Mucosa of rectum (tissue), 2 donors: Measurements from ENCODE around the gene MCTP1.

Experiments
- H3K27ac ChIP-seq, 2 donors: one replicate each; pipeline ENCODE4 v1.7.0; 2013; ENCODE audit warnings: inconsistent platforms in 2 of 2, low read depth in 2 of 2, low read length in 2 of 2
- H3K27me3 ChIP-seq, 2 donors: one replicate each; pipeline ENCODE4 v1.7.0; 2013; ENCODE audit warnings: low read length in 2 of 2; ENCODE audit not compliant: control insufficient read depth in 2 of 2, insufficient read depth in 2 of 2
- H3K36me3 ChIP-seq, 2 donors: one replicate each; pipeline ENCODE4 v1.7.0; 2013; ENCODE audit warnings: low read length in 2 of 2; ENCODE audit not compliant: control insufficient read depth in 2 of 2, insufficient read depth in 2 of 2
- H3K4me1 ChIP-seq, 2 donors: one replicate each; pipeline ENCODE4 v1.7.0; 2013; ENCODE audit warnings: low read length in 2 of 2, mild to moderate bottlenecking in 1 of 2; ENCODE audit not compliant: control insufficient read depth in 2 of 2, insufficient read depth in 2 of 2
- H3K4me3 ChIP-seq, 2 donors: one replicate each; pipeline ENCODE4 v1.7.0; 2013; ENCODE audit warnings: low read length in 2 of 2
- H3K9ac ChIP-seq, 2 donors: one replicate each; pipeline ENCODE4 v1.7.0; 2013; ENCODE audit warnings: low read length in 2 of 2, low read depth in 1 of 2, mild to moderate bottlenecking in 1 of 2
- H3K9me3 ChIP-seq, 2 donors: one replicate each; pipeline ENCODE4 v1.7.0; 2013; ENCODE audit warnings: low read length in 2 of 2; ENCODE audit not compliant: control insufficient read depth in 2 of 2
- donor health status: healthy.
- donor health status: Normal muscosa, but diverticular disease.

MCTP1 gene

DNA sequence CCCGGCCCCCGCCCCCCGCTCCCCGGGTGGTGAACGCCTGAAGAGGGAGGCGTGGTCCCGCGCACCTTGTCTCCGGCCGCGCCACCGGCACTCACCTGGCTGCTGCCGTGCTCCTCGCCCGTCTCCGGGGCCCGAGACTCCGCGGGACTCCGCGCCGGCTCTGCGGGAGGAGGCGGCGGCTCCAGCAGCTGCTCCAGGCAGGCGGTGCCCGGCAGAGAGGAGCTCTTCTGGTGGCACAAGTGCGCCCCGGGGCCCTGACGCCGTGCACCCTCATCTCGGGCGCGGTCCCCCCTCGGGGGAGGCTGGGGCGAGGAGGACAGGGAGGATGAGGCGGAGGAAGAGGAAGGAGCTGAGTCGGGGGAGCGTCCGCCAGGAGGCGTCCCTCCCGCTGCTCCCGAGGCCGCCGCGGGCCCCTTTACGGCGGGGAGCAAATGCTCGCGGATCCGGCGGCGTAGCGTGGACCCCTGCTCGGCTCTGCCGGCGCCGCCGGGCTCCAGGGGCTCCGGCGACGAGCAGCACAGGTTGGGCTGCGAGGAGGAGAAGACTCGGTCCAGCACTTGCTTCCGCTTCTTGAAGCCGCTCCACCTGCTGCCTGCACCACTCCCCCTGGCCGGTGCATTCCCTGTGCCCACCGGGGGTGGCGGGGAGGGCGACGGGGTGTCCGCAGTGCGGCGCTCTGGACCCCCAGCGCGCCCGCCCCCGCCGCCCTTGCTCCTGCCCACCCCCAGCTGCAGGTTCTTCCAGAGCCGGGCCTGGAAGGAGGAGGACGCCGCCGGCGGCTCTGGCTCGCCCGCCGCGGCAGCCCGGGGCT is 928 bp downstream of the MCTP1 start:
- Histone ChIP-seq H3K36me3 (no peaks in the 10 kb centered on the region), H3K4me1 (peaks cover 4 to 8% of the 10 kb centered on the region in 2 donors), H3K4me3 (peak overlapping the region; percentile 59 to 61), H3K27me3 (peaks cover 43 to 48% of the 10 kb centered on the region in 2 donors), H3K9ac (peak overlapping the region in 1 of 2 donors; percentile 26), H3K9me3 (no peaks in the 10 kb centered on the region), H3K27ac (no peak overlapping the region)

DNA sequence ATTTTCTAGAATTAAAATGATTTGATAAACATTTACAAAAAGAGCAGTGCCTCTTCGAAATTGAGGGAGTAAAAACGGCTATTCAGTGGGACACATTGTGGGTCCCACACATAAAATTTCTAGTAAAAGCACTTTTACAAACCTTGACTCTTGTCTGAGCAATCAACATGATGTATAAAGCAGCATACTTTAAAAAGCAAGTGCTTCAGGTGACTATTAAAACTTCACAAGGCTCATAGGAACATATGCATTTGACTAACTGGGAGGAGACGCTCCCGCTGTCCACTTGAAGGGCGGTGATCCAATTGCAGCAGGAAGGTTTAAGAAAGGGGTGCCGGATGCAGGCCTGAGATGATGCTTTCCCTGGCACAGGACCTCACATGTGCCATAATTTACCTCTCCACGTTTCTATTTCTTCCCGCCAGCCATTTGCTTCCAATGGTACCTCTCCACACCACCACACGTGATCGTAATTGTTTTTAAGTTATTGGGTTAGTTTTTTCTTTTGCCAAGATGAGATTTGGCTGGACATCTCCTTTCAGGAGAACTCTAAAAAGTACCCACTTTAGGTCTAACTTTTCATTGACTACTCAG is 1.8 kb downstream of the MCTP1 start:
- H3K27ac ChIP-seq = no peak overlapping the region

DNA sequence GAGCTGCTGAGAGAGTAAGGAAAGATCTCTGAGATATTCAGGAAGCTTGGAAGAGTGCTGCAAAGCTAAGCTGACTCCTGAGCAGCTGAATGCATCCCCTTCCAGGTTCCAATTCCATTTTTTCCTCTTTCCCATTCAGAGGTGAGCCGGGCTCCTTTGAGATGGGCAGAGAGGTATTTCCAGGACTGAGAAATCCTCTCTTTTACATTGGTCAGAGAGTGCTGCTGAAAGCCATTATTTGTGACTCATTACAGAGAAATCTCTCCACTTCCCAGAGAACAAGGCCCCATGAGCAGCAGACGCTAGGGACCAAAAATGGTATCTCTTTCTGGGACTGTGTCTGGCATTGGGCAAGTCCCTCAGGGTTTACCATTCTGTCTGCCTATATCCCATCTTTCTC is 3.7 kb downstream of the MCTP1 start:
- Histone ChIP-seq H3K36me3 (no peaks in the 10 kb centered on the region), H3K4me3 (no peak overlapping the region), H3K9me3 (no peaks in the 10 kb centered on the region), H3K9ac (no peak overlapping the region), H3K27ac (no peak overlapping the region), H3K27me3 (peaks cover 35 to 39% of the 10 kb centered on the region in 2 donors), H3K4me1 (peaks cover 4 to 8% of the 10 kb centered on the region in 2 donors)

More for the DNA sequence above, 1.8 kb downstream of the MCTP1 start:
- Histone ChIP-seq H3K9me3 (no peaks in the 10 kb centered on the region), H3K27me3 (peaks cover 42 to 47% of the 10 kb centered on the region in 2 donors), H3K4me3 (peak overlapping the region in 1 of 2 donors; percentile 20), H3K36me3 (no peaks in the 10 kb centered on the region), H3K9ac (no peak overlapping the region), H3K4me1 (peaks cover 4 to 8% of the 10 kb centered on the region in 2 donors)

DNA sequence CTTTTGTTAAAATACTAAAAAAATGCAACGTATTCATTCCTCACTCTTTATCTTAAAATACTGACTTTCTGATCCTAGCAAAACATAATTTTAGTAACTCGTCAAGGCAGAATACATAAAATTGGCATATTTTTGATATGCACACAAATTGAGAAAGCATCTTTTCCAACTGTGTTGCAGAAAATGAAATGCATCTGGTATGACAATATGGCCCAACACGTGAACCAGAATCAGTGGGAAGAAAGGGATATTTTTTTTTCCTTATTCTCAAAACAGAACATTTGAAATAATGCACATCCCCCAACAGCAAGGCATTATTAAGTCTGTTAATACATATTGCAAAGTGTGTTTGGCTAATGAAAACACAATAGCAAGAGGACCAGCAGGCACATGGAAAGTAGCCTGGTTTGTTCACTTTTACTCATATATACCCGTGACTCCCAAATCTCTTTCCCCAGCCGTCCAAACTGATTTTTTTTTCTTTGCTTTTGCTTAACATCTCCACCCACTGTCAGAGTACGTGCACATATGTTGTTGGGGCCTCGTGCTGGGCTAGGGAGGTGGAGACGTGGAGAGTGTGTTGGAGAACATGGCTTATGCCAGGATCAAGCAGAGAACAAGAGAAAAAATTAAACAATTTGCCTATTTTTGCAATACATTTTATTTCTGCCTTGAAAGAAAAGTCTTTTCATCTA is 4.3 kb downstream of the MCTP1 start:
- peaks cover 29 to 33% of the 10 kb centered on the region in 2 donors for H3K27me3 ChIP-seq
- H3K27ac ChIP-seq = no peak overlapping the region

DNA sequence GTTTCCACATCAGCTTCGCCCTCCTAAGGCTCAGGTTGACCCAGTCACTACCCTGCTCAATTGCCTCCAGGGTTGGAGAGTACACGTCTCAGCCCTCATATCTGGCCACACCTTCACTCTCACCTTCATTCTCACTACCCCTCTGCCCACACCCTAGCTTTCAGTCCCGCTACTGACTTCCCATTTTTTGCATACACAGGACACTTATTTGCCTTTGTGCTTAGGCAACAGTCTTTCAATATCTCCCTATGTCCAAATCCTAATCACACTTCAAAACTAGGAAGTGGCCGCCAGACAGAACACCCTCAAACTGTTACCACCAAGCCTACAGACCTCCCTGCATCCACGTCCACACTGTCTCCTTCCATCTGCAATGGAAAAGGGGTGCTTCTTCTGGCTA is 10.9 kb downstream of the MCTP1 start:
- H3K4me3 ChIP-seq = no peak overlapping the region
- no peaks in the 10 kb centered on the region for H3K36me3 ChIP-seq
- H3K27me3 ChIP-seq = no peaks in the 10 kb centered on the region
- no peak overlapping the region for H3K27ac ChIP-seq
- no peak overlapping the region for H3K9ac ChIP-seq
- no peaks in the 10 kb centered on the region for H3K4me1 ChIP-seq
- H3K9me3 ChIP-seq = no peaks in the 10 kb centered on the region

More for the DNA sequence above, 4.3 kb downstream of the MCTP1 start:
- H3K4me3 ChIP-seq = no peak overlapping the region
- H3K4me1 ChIP-seq = peaks cover 4 to 8% of the 10 kb centered on the region in 2 donors
- no peaks in the 10 kb centered on the region for H3K9me3 ChIP-seq
- H3K36me3 ChIP-seq = no peaks in the 10 kb centered on the region
- H3K9ac ChIP-seq = no peak overlapping the region

DNA sequence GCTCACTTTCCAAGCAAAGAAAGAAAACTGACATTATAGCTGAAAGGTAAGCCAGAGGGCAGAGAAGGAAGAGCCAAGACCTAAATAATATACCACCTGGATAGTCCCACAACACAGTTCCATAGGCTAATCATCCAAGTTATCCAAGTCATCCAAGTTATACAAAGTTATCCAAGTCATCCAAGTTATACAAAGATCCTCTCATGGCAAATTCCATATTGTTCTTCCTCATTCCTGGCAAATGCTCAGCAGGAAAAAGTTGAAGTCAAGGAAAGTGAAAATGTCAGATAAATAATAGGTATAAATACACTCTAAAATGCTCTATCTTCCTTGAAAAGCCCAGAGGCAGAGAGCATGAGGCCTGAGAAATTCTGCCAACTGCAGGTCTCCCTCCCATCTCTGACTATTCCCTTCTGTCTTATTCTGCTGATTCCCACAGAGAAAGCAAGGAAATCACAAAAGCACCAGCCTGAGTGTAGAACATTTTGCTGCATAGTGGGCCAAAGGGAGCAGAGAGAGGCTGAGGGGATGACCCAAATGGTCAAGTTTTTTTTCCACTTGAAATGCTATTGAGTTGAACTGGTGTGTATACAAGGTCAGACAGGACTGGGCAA is 12.5 kb downstream of the MCTP1 start:
- no peaks in the 10 kb centered on the region for H3K9me3 ChIP-seq
- no peaks in the 10 kb centered on the region for H3K4me1 ChIP-seq
- no peak overlapping the region for H3K9ac ChIP-seq
- no peak overlapping the region for H3K4me3 ChIP-seq
- peaks cover 0 to 2% of the 10 kb centered on the region in 2 donors for H3K27me3 ChIP-seq
- no peak overlapping the region for H3K27ac ChIP-seq
- H3K36me3 ChIP-seq = no peaks in the 10 kb centered on the region

DNA sequence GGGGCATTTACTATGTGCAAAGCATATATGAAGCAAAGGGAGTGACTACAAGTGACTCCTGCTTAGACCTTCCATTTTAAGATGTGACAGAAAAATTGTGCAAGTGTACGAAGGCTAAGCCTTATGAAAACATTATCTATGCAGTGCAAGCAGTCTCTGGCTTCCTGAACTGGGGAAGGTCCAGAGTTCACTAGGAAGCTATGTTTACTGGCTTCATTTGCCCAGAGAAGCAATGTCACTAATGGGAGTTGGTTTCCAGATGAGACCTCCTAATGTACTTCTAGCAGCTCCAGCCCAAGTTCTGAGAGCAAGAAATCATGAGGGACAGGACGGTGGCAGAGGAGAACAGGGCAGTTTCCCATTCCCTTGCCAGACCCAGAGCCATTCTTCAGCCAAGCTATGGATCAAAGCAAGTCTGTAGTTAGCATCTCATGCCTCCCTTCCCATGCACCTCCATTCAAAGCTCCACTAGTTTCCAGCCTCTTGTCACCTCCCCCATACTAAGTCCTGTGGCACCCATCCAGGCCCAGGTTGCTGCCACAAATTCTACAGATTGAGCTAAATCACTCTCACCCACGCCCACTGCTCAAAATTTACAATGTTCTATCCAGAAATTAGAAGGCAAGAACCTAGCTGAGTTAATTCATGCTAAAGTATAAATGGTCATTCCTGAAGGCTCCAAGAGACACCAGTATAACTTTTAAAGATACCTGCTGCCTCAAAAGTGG is 21.8 kb downstream of the MCTP1 start:
- no peaks in the 10 kb centered on the region for H3K4me1 ChIP-seq
- H3K36me3 ChIP-seq = no peaks in the 10 kb centered on the region
- H3K4me3 ChIP-seq = no peak overlapping the region
- no peak overlapping the region for H3K9ac ChIP-seq
- H3K9me3 ChIP-seq = no peaks in the 10 kb centered on the region
- H3K27me3 ChIP-seq = peaks cover 0 to 2% of the 10 kb centered on the region in 2 donors
- H3K27ac ChIP-seq = no peak overlapping the region

DNA sequence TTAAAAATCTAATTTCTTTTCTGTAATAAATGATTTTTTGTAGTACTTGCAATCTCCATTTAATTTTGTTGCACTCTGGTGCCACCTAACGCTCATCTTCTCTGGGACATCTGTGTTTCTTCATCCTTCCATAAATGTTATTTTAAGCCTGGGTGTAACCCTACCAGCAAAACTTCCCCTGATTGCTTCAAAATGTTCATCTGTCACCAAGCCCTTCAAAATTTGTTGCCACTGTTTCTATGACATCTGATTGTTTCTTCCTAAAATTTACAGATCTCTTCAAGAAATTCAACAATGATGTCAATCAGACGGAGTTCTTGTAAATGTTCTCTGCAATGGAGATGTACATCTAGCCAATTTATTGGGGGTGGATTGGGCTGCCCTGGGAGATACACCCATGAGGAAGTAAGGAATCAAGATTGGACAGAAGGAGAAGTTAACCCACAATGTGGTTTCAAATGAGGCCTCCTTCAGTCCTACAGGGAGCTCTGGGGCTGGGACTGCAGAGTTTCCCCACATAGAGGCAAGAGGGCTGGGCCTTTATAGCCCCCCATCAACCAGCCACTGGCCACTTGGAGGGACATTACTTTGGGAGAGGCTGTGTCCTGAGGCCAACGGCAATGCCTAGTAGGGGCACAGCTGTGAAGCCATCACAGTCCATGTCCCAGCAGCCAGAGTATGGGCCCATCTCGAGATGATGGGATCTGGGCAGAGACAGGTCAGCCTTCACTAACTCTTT is 23.3 kb downstream of the MCTP1 start:
- H3K27ac ChIP-seq = no peak overlapping the region

DNA sequence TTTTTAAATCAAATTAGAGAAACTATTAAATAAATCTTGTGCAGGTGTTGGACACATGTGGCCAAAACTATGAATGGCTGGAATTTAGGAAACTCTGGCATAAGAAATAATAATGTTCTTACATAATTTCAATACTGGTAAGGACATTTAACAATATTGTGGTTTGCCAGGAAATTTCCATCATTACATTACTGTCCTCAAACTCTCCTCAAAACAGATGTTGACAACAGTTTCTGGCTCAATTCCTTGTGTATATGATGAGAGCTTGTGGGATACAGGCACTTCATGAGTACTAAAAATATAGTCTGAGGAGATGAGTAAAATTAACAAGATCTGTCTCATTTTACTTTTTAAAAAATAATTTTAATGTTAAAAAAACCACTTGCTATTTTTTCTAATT is 27.9 kb downstream of the MCTP1 start:
- Histone ChIP-seq H3K4me1 (no peaks in the 10 kb centered on the region), H3K27ac (no peak overlapping the region), H3K9ac (no peak overlapping the region), H3K9me3 (no peaks in the 10 kb centered on the region), H3K27me3 (no peaks in the 10 kb centered on the region), H3K4me3 (no peak overlapping the region), H3K36me3 (no peaks in the 10 kb centered on the region)

More for the DNA sequence above, 23.3 kb downstream of the MCTP1 start:
- Histone ChIP-seq H3K9me3 (no peaks in the 10 kb centered on the region), H3K36me3 (no peaks in the 10 kb centered on the region), H3K4me1 (no peaks in the 10 kb centered on the region), H3K4me3 (no peak overlapping the region), H3K9ac (no peak overlapping the region), H3K27me3 (no peaks in the 10 kb centered on the region)
